SU-DHL-6 (cell line): Measurements from ENCODE around the gene PLK5.

Source experiments
- H2AFZ ChIP-seq: fragments of 200-600 bp; sonication (generic); 2 replicates; pipeline ENCODE4 v1.6.1; 2014; ENCODE audit warnings: low read depth, mild to moderate bottlenecking, moderate library complexity, mixed read lengths, antibody characterized with exemption, low read length; ENCODE audit not compliant: severe bottlenecking
- H3F3A ChIP-seq: fragments of 200-600 bp; shearing (Covaris generic); 2 replicates; pipeline ENCODE4 v1.6.0; 2016; ENCODE audit warnings: antibody characterized with exemption, mild to moderate bottlenecking; ENCODE audit not compliant: insufficient read depth
- H3K27ac ChIP-seq: fragments of 200-600 bp; sonication (generic); 2 replicates; pipeline ENCODE4 v1.5.1; 2016; ENCODE audit warnings: low read depth, mild to moderate bottlenecking, low read length, moderate library complexity, mixed read lengths
- H3K27me3 ChIP-seq: fragments of 200-600 bp; sonication (generic), shearing (Covaris generic); 2 replicates; pipeline ENCODE4 v1.6.0; 2014; ENCODE audit warnings: mild to moderate bottlenecking, low read length
- H3K36me3 ChIP-seq: fragments of 200-600 bp; sonication (generic); 2 replicates; pipeline ENCODE4 v1.6.1; 2014; ENCODE audit warnings: mild to moderate bottlenecking, low read length, mixed read lengths
- H3K4me2 ChIP-seq: fragments of 300-600, 200-600 bp; shearing (Covaris generic), sonication (generic); 2 replicates; pipeline ENCODE4 v1.6.0; 2014; ENCODE audit warnings: low read length, low read depth, mild to moderate bottlenecking; ENCODE audit not compliant: poor library complexity, severe bottlenecking
- H3K4me3 ChIP-seq: fragments of 200-600 bp; sonication (generic); 2 replicates; pipeline ENCODE4 v1.5.1; 2014; ENCODE audit warnings: antibody characterized with exemption, low read length, mild to moderate bottlenecking, mixed read lengths; ENCODE audit not compliant: insufficient read depth, poor library complexity, severe bottlenecking
- H3K79me2 ChIP-seq: fragments of 200-600 bp; sonication (generic); 2 replicates; pipeline ENCODE4 v1.6.1; 2014; ENCODE audit warnings: mild to moderate bottlenecking, low read length, moderate library complexity; ENCODE audit not compliant: insufficient read depth
- H3K9ac ChIP-seq: fragments of 200-600 bp; sonication (generic); 2 replicates; pipeline ENCODE4 v1.7.0; 2014; ENCODE audit warnings: mild to moderate bottlenecking, low read length
- H3K9me2 ChIP-seq: fragments of 200-600 bp; sonication (generic); replicated peaks from 2 replicates; pipeline ENCODE4 v1.6.1; 2014; ENCODE audit warnings: low read length; ENCODE audit not compliant: insufficient read depth
- H3K9me3 ChIP-seq: fragments of 200-600 bp; sonication (generic); 2 replicates; pipeline ENCODE4 v1.6.1; 2014; ENCODE audit warnings: low read length, mixed read lengths; ENCODE audit not compliant: insufficient read depth
- H4K20me1 ChIP-seq: fragments of 200-600 bp; sonication (generic); 2 replicates; pipeline ENCODE4 v1.6.1; 2014; ENCODE audit warnings: low read depth, mild to moderate bottlenecking, antibody characterized with exemption, low read length, moderate library complexity, mixed read lengths
- EZH2phosphoT487 ChIP-seq: fragments of 200-600 bp; sonication (generic), shearing (Covaris generic); conservative IDR thresholded peaks from 2 replicates; pipeline ENCODE4 v1.6.1; 2018; ENCODE audit warnings: mild to moderate bottlenecking, antibody characterized with exemption, low read length, moderate library complexity, mixed read lengths
- TF ChIP-seq, protein P1 (sequence below): fragments of 200-600 bp; sonication (generic); IDR thresholded peaks from one replicate; pipeline ENCODE4 v1.5.1; 2017; ENCODE audit warnings: antibody characterized with exemption, mild to moderate bottlenecking, low read length, moderate library complexity; ENCODE audit not compliant: insufficient read depth, poor library complexity, severe bottlenecking

Gene PLK5

DNA sequence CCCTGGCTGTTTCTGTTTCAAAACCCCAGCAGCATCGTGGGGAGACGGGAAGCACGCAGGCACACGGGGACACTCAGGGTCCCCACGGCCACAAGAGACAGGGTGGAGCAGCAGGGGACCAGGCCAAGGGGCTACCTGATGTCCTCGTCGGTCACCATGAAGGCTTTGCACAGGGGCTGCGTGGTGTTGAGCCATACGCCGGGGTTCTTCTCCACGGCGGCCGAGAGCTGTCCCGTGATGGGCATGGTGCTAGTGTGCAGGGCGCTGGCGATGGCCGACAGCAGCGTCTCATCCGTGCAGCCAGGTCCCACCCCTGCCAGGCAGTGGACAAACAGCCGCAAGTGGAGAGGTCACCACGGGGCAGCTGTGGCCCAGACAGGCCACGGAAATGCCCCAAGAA lies 57.1 kb downstream of the PLK5 start:
- Histone ChIP-seq H3K9ac (no peak overlapping the region), H3K4me2 (no peak overlapping the region), H3F3A (no peaks in the 10 kb centered on the region), H3K27me3 (no peaks in the 10 kb centered on the region), H3K27ac (no peak overlapping the region), H3K9me2 (no peaks in the 10 kb centered on the region), H3K4me3 (no peak overlapping the region), H3K79me2 (peaks cover 9% of the 10 kb centered on the region), H4K20me1 (no peaks in the 10 kb centered on the region), H3K9me3 (no peaks in the 10 kb centered on the region), H3K36me3 (peaks cover 5% of the 10 kb centered on the region; the same call in 1 of the 2 replicates), H2AFZ (no peak overlapping the region)
- TF ChIP-seq, protein P1, sequence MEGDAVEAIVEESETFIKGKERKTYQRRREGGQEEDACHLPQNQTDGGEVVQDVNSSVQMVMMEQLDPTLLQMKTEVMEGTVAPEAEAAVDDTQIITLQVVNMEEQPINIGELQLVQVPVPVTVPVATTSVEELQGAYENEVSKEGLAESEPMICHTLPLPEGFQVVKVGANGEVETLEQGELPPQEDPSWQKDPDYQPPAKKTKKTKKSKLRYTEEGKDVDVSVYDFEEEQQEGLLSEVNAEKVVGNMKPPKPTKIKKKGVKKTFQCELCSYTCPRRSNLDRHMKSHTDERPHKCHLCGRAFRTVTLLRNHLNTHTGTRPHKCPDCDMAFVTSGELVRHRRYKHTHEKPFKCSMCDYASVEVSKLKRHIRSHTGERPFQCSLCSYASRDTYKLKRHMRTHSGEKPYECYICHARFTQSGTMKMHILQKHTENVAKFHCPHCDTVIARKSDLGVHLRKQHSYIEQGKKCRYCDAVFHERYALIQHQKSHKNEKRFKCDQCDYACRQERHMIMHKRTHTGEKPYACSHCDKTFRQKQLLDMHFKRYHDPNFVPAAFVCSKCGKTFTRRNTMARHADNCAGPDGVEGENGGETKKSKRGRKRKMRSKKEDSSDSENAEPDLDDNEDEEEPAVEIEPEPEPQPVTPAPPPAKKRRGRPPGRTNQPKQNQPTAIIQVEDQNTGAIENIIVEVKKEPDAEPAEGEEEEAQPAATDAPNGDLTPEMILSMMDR, result no peak
- TF ChIP-seq EZH2phosphoT487, result no peak

DNA sequence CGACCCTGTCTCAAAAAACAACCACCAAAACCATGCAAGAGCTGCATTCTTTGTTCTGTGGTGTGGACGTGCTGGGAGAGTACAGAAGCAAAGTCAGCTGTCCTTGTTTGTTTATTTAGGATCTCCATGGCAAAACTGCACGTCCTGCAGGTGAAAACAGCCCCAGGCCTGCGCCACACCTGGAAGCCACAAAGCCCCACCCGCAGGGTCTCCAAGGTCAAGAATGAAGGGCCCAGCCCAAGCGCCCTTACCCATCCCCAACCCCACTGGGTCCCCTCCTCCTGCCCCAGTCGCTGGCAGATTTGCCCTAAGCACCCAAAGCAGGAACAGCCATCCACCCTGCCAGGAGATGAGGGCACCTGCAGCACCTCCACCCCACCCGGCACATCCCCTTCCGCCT lies 58.3 kb downstream of the PLK5 start:
- Histone ChIP-seq H3F3A (no peaks in the 10 kb centered on the region), H3K79me2 (peaks cover 19% of the 10 kb centered on the region), H3K9me3 (no peaks in the 10 kb centered on the region), H3K27me3 (no peaks in the 10 kb centered on the region), H3K9ac (no peak overlapping the region), H3K27ac (no peak overlapping the region), H2AFZ (no peak overlapping the region), H3K4me2 (no peak overlapping the region), H3K36me3 (peaks cover 5% of the 10 kb centered on the region; the same call in 1 of the 2 replicates), H3K9me2 (no peaks in the 10 kb centered on the region), H3K4me3 (no peak overlapping the region), H4K20me1 (no peaks in the 10 kb centered on the region)
- no peak for TF ChIP-seq EZH2phosphoT487
- TF ChIP-seq, protein P1, result no peak

DNA sequence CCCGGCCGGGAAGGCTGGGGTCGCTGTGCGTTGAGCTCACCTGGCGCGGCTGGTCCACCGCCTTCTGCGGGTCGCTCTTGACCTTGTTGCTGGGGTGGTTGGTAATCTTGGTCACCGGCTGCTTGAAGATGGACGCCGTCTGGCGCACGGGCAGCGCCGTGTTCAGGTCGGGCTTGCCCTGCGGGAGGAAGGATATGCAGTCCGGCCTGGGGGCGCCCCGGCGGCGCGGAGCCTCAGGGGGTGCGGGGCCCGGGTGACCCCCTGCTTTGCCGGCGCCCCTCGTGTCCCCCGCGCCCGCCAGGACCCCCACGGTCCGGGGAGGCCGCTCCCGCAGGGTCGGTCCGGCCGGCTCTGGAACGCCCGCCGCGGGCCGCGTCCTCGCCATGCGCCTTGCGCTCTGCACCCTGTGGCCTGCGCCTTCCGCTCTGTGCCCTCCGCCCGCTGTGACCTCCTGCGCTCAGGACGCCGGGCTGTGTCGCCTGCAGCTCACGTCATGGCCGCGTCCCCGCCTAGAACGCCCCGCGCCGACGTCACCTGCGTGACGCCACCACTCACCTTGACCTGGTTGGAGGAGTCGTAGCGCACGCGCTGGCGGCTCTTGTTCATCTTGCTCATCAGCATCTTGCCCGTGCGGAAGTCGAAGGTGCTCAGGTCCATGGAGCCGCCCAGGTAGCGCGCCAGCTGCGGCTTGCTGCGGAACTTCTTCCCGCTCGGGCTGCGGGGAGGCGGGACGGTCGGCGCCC lies 60.8 kb downstream of the PLK5 start:
- H3K27ac ChIP-seq, result no peak overlapping the region
- H3K9me2 ChIP-seq, result no peaks in the 10 kb centered on the region
- H3K27me3 ChIP-seq, result no peaks in the 10 kb centered on the region
- H3F3A ChIP-seq, result no peaks in the 10 kb centered on the region
- TF ChIP-seq EZH2phosphoT487, result no peak
- TF ChIP-seq, protein P1, result no peak
- H3K4me3 ChIP-seq, result no peak overlapping the region
- peaks cover 44% of the 10 kb centered on the region for H3K79me2 ChIP-seq
- no peak overlapping the region for H3K9ac ChIP-seq
- H3K4me2 ChIP-seq, result no peak overlapping the region
- H2AFZ ChIP-seq, result no peak overlapping the region
- no peaks in the 10 kb centered on the region for H3K9me3 ChIP-seq
- H4K20me1 ChIP-seq, result peaks cover 2% of the 10 kb centered on the region; the same call in 1 of the 2 replicates
- peaks cover 5% of the 10 kb centered on the region; the same call in 1 of the 2 replicates for H3K36me3 ChIP-seq
